Amygdala (tissue), 56 donors: ENCODE data around the gene NR5A1.

ENCODE experiments used
- DNase-seq, 56 donors: peaks; one replicate each; lab custom pipeline; 2025; lab: John Stamatoyannopoulos, UW

NR5A1 gene

DNA sequence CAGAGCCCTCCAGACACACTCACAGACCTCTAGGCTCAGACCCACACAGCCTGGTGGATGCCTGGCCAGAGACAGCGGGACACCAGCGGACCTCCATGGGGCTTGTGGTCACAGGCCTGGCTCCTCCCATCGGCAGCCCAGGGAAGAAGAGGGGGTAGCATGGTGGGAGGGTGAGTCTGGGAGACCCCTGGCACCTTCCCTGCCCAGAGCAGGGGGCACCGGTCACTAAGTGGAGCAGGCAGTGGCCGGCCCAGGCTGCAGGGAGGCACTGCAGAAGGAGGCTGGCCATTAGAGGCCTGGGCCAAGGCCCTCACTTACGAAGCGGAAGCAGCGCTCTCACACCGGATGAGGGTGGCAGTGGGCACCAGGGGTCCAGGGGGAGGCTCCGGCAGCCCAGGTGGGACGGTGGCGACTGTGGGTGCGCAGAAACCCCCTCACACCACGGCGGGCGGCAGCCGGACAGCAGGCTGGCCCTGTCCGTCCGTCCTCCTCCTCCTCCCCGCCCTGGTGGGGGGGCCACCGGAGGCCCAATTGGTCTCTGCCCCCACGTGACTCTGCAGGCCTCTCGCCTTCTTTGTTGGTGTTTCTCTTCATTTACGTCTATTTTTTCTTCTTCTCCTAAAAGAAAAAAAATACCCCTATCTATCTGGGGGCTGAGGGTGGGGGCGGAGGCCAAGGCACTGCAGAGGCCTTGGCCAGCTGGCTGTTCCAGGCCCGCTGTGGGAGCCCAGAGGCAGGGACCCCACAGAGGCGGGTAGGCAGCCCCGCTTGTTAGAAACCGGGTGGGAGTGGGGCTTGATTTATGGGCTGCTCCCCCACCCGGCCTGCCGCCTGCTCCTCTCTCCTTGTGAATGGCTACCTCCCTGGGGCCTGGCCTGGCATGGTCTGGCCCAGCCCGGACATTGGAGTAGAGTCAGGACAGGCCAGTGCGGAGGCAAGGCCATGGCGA, at the start of gene NR5A1:
NR5A1 (minus strand) TSS at position 469 of the 949 bp plus-strand sequence. CDS start 4,004 bp downstream, outside the sequence.
- no peak for DNase-seq

- DNase-seq: no peak
These were observed 47.8 kb upstream of the NR5A1 start for GRCh38 chr9:124555043-124555442.

- DNase-seq: no peak
These were observed 46.5 kb upstream of the NR5A1 start for GRCh38 chr9:124553738-124554137.

GRCh38 chr9:124552273-124552605, 45.0 kb upstream of the NR5A1 start:
- no peak for DNase-seq

- peak in 44 of 56 donors; percentile 4 to 67 (median 20) for DNase-seq
These were observed 44.5 kb upstream of the NR5A1 start for GRCh38 chr9:124551472-124552272.

DNA sequence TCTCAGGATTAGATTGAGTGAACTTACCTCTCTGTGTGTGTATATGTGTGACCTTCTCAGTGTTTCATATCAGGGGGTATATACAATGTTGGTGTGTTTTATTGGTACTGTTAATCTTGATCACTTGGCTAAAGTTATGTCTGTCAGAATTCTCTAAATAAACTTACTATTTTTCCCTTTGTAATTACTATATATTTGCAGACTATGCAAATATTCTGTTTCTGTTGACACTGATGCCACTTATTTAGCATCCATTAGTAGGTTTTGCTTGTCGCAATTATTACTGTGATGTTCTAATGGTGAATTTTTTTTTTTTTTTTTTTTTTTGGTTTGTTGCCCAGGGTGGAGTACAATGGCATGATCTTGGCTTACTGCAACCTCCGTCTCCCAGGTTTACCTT, 42.9 kb upstream of the NR5A1 start:
- DNase-seq: no peak

GRCh38 chr9:124549016-124549415, 41.8 kb upstream of the NR5A1 start:
- no peak for DNase-seq

- DNase-seq: no peak
These were observed 37.3 kb upstream of the NR5A1 start for GRCh38 chr9:124544535-124544934.

DNA sequence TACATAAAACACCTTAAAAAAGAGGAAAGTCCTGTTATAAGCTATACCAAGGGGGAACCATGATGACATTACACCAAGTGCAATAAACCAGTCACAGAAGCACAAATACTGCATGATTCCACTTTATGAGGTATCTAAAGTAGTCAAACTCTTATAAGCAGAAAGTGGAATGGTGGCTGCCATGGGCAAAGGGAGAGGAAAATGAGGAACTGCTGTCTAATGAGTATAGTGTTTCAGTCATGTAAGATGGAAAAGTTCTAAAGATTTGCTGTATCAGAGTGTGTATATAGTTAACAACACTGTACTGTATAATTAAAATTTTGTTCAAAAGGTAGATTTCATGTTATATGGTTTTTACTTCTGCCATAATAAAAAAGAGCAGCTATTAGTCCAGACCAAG, 34.6 kb upstream of the NR5A1 start:
- DNase-seq: no peak

DNA sequence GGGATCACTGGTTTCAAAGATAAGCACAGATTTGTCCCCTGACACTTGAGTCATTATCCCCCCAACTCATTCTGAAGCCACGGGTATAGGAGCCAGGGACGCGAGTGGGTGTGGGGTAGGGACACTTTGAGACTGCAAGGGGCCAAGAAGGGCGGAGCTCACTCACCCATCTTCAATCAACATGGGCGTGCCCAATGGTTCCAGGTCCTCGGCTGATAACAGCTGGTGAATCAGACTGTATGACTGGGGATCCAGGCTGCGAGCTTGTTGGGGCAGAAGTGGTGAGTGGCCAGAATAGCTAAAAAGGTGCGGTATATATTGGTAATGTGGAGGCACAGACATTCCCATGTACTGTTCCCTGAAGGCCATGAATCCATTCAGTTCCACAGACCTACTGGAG, 30.7 kb upstream of the NR5A1 start:
- DNase-seq: no peak

- no peak for DNase-seq
These were observed 28.6 kb upstream of the NR5A1 start for GRCh38 chr9:124535846-124536245.

DNA sequence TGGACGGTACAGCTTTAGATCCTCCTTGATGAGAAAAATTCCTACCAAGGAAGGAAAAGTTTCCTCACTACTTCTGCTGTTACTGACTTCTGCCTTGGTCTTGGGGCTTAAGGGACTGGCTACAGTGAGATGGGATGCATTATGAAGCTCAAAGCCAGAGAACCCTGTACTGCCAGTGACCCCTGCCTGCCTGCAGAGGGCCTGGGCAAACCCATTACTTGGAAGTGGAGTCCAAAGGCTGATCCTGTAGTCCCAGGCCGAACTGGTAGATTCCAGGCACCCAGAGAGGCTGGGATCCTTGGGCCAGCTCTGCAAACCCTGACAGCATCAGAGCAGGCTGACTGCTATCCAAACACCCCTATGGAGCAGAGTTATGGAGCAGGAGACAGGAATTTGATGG, 25.7 kb upstream of the NR5A1 start:
- DNase-seq: no peak

DNA sequence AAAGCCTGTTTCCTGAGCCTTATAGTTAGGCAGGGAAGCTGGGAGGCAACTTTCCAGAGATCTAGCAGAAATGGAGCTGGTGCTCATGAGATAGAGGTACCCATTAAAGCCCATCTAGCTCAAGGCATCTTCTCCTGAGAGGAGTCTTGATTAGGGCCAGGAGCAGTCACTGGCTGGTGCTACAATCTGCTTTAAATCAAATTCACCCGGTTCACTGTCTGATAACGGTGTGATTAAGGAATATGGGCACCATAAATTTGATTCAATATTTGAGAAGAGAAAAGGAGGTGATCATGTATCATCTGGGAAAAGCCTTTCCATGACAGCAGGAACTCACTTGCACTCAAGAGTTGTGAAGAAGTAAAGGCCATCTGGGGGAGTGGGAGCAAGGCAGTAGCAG, 23.9 kb upstream of the NR5A1 start:
- DNase-seq: no peak

GRCh38 chr9:124530246-124530645, 23.0 kb upstream of the NR5A1 start:
- DNase-seq: no peak

DNA sequence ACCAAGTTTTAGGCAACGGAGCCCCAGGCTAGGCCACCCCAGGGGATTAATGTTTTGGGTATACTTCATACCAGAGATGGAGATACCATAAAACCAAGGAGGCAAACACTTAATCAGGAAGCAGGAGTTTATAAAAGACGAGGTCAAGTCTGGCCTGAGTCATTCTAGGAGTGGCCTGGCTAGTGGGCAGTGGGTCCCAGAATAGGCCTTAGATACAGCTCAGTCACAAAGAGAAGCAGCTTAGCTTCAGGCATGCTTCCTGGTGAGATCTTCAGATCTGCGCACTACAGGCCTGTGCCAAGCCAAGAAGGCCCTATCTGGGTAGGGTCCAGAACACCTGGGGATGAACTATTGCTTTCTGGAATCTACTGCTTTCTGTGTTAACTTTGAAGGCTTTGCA, 20.6 kb upstream of the NR5A1 start:
- no peak for DNase-seq

GRCh38 chr9:124526174-124526573, 19.0 kb upstream of the NR5A1 start:
- DNase-seq: no peak

DNA sequence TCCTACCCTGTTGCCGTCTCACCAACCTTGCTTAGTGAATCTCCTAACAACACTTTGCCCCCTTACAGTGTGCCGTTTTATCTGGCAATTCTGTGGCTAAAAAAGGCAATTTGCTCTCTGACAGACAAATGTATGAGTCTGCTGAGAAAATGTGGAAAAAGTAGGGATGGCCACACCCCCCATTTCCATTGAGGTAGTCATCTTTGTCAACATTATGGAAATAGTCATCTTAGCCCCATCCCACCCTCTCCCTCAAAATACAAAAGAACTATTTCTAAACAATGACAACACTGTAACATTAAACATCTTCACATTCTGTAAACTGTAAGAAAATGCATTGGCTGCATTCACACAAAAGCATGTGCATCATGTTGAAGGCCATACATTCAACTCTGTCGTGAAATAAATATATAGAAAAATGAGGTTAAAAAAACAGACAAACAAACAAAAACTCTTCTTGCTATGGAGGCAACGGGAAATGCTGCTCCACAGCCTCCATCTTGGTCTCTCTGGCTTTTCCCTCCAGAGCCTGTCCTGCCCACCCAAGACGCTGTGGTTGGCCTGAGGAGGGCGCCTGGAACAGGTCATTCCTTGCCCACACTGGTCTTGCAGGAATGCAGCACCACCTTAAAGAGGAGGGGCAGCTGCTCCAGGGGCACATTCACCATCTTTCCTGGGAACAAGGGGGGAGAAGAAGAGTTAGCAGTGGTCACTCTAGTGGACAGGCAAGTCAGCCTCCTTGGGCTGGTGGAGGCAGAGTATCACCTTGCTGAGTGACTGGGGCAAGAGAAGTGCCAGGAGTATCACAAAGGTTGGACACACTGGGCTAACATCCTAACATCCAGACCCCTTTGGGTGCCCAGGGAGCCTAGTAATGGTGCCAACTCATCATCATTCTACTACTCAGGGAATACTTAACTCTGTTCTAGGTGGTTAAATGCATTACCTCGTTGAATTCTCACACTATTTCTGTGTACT, 15.2 kb upstream of the NR5A1 start:
- no peak for DNase-seq

- no peak for DNase-seq
These were observed 13.9 kb upstream of the NR5A1 start for GRCh38 chr9:124521142-124521541.

- peak in 22 of 56 donors; percentile 4 to 56 (median 16) for DNase-seq
These were observed 13.0 kb upstream of the NR5A1 start for GRCh38 chr9:124520206-124520596.

DNA sequence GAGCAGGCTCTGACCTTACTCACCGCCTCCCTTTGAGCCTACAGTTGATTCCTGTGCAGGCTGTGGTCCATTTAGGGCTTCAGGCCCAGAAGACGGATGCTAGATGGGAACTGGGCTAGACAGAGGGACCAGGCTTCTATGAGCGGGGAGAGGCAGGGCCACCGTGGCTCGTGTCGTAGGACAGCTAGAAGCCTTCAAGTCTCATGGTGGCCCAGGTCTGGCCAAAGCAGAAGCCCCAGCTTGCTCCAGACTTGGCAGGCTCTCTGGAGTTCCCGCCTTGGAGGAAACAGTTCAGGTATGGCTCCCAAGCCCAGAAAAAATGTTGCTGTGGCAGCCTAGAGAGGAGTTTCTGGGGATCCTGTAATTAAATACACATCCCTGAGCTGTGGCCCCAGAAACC, 10.9 kb upstream of the NR5A1 start:
- DNase-seq: no peak
